ENCODE data around the gene ESRP2.

Gene ESRP2

DNA sequence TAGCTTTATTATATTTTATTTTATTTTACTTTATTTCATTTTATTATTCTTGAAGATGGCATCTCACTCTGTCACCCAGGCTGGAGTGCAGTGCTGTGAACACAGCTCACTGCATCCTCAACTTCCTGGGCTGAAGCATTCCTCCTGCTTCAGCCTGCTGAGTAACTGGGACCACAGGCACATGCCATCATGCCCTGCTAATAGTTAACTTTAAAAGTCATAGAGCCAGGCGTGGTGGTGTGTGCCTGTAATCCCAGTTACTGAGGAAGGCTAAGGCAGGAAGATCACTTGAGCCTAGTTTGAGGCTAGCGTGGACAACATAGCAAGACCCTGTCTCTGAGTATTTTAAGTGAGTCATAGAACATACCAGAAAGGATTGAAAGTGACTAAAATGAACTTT is 38.7 kb downstream of the ESRP2 start:
- TF ChIP-seq, protein P1, sequence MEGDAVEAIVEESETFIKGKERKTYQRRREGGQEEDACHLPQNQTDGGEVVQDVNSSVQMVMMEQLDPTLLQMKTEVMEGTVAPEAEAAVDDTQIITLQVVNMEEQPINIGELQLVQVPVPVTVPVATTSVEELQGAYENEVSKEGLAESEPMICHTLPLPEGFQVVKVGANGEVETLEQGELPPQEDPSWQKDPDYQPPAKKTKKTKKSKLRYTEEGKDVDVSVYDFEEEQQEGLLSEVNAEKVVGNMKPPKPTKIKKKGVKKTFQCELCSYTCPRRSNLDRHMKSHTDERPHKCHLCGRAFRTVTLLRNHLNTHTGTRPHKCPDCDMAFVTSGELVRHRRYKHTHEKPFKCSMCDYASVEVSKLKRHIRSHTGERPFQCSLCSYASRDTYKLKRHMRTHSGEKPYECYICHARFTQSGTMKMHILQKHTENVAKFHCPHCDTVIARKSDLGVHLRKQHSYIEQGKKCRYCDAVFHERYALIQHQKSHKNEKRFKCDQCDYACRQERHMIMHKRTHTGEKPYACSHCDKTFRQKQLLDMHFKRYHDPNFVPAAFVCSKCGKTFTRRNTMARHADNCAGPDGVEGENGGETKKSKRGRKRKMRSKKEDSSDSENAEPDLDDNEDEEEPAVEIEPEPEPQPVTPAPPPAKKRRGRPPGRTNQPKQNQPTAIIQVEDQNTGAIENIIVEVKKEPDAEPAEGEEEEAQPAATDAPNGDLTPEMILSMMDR (IDR thresholded peaks at IDR 0.05): no peak
- no peak for DNase-seq (ENCODE audit: low spot score)
- H3K4me3 ChIP-seq: no peak overlapping the region
- no peak overlapping the region for H3K27ac ChIP-seq

DNA sequence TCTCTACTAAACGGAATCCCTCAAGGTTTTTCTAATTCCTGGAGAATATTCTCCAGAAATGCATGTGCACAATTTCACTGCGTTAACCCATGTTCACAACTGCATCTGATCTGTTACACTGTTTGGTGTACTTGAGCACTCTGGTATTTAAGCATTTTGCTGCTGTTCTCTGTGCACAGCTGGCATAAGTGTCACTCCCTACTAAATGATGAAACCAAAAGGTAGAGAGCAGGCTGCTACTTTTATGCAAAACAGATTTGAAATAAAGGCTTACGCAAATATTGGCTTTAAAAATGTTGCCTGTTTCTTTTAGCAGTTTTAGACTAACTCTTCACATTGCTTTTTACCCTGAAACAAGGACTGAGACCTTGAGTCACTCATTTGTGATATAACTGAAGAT is 41.7 kb downstream of the ESRP2 start:
- no peak overlapping the region for H3K4me3 ChIP-seq
- H3K27ac ChIP-seq: no peak overlapping the region
- DNase-seq (ENCODE audit: low spot score): no peak
- TF ChIP-seq, protein P1 (IDR thresholded peaks at IDR 0.05): no peak

DNA sequence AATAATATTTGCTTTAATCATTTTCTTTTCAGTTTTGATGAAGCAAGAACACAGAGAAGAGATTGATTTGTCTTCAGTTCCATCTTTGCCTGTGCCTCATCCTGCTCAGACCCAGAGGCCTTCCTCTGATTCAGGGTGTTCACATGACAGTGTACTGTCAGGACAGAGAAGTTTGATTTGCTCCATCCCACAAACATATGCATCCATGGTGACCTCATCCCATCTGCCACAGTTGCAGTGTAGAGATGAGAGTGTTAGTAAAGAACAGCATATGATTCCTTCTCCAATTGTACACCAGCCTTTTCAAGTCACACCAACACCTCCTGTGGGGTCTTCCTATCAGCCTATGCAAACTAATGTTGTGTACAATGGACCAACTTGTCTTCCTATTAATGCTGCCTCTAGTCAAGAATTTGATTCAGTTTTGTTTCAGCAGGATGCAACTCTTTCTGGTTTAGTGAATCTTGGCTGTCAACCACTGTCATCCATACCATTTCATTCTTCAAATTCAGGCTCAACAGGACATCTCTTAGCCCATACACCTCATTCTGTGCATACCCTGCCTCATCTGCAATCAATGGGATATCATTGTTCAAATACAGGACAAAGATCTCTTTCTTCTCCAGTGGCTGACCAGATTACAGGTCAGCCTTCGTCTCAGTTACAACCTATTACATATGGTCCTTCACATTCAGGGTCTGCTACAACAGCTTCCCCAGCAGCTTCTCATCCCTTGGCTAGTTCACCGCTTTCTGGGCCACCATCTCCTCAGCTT is 45.0 kb downstream of the ESRP2 start:
- Histone ChIP-seq H3K4me3 (no peak overlapping the region), H3K27ac (no peak overlapping the region)
- TF ChIP-seq, protein P1 (IDR thresholded peaks at IDR 0.05): no peak
- DNase-seq (ENCODE audit: low spot score): no peak

DNA sequence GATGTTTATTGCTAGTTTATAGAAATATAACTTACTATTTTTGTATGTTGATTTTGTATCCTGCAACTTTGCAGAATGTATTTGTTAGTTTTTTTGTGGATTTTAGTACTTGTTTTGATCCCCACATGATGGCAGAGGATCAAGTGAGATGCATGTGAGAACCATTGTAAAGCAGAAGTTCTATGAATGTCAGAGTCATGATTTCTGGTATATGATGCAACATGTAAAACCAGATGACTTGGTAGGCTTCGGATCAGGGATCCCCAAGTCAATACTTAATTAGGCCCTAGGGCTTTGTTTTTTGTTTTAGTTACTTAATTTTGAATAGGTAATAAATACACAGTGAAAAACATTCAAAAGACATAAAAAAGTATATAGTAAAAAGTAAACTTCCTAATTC is 45.8 kb downstream of the ESRP2 start:
- H3K27ac ChIP-seq: no peak overlapping the region
- TF ChIP-seq, protein P1 (IDR thresholded peaks at IDR 0.05): no peak
- no peak for DNase-seq (ENCODE audit: low spot score)

DNA sequence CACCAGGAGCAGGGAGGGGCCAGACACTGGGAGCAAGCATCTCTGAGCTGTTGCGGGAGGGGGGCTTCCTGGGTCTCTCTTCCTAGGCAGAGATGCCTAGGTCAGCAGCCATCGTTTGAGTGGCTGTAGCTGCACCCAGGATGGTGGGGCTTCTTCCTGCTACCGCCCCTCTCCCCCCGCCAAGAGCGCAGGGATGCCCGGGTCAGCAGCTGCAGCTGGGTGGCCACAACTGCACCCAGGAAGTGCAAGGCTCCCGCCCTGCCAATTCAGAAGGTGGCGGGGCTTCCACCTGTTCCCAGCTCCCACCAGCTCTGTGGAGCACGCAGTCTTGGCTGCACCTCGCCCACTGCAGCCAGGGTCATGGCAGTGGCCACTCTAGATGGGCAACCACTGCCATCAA is 47.8 kb downstream of the ESRP2 start:
- TF ChIP-seq, protein P1 (IDR thresholded peaks at IDR 0.05): no peak

More for the DNA sequence above, 45.8 kb downstream of the ESRP2 start:
- H3K4me3 ChIP-seq: no peak overlapping the region

DNA sequence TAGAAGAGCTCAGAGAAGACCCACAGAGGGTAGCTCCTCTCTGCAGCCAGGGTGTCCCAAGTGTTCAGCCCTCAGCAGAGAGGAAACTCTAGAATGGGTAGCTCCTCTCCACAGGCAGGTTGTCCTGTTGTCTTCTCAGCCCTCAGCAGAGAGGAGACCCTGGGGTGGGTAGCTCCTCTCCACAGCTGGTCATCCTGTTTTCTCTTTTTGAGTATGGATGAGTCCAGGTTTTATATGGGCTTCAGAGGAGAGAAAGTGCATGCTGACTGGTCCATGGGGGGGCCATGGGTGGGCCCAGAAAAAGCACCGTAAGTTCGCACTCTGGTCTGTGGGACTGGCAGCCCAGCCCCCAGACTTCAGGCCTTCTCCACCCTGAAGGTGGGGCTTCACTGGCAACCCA is 48.4 kb downstream of the ESRP2 start:
- TF ChIP-seq, protein P1 (IDR thresholded peaks at IDR 0.05): no peak

More for the DNA sequence above, 47.8 kb downstream of the ESRP2 start:
- Histone ChIP-seq H3K4me3 (no peak overlapping the region), H3K27ac (no peak overlapping the region)
- no peak for DNase-seq (ENCODE audit: low spot score)

DNA sequence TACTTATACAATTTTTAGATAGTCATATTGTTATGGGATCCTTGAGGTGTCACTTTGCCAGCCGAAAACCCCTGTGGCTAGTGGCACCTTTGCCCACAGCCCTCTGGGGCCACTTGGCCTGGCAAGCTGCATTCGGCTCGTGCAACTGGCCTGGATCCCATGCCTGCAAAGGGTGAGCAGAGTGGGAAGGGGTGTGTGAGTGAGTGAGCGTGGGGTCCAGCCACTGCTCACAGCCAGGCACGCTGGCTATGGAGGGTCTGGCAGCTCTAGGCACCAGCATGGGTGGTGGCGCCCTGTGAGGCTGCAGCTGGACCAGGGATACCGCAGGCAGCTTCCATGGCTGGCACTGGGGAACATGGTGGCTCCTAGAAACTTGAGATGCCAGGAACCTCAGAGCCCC is 49.0 kb downstream of the ESRP2 start:
- Histone ChIP-seq H3K4me3 (no peak overlapping the region), H3K27ac (no peak overlapping the region)
- DNase-seq (ENCODE audit: low spot score): no peak
- TF ChIP-seq, protein P1 (IDR thresholded peaks at IDR 0.05): no peak

More for the DNA sequence above, 48.4 kb downstream of the ESRP2 start:
- Histone ChIP-seq H3K27ac (no peak overlapping the region), H3K4me3 (no peak overlapping the region)
- DNase-seq (ENCODE audit: low spot score): no peak

Measured in coronary artery (tissue), 2 donors.